Measurements from ENCODE around the gene PRR20G.

PRR20G gene

GRCh38 chr3:127329631-127330285 is 41.9 kb upstream of the PRR20G start:
- H3K9me3 ChIP-seq (ENCODE audit: insufficient read depth, low read length, severe bottlenecking): peaks cover 9% of the 10 kb centered on the region
- no peak for ATAC-seq (ENCODE audit: insufficient read depth, low read depth)
- TF ChIP-seq EZH2 (IDR thresholded peaks at IDR 0.05; ENCODE audit: borderline replicate concordance, low read depth, low read length, severe bottlenecking): no peak
- no peak for TF ChIP-seq CTCF (IDR thresholded peaks at IDR 0.05; ENCODE audit: borderline replicate concordance, extremely low read depth, low read length, poor library complexity, severe bottlenecking)

GRCh38 chr3:127328421-127328820 is 40.6 kb upstream of the PRR20G start:
- TF ChIP-seq CTCF (IDR thresholded peaks at IDR 0.05; ENCODE audit: borderline replicate concordance, extremely low read depth, low read length, poor library complexity, severe bottlenecking) (no peak), EZH2 (IDR thresholded peaks at IDR 0.05; ENCODE audit: borderline replicate concordance, low read depth, low read length, severe bottlenecking) (no peak)
- DNase-seq: no peak
- Histone ChIP-seq H3K9me3 (ENCODE audit: insufficient read depth, low read length, severe bottlenecking) (peaks cover 9% of the 10 kb centered on the region), H3K27me3 (ENCODE audit: insufficient read depth, low read length, poor library complexity) (no peaks in the 10 kb centered on the region), H3K4me2 (ENCODE audit: insufficient read depth, low read length) (no peak overlapping the region), H3K27ac (ENCODE audit: low read length) (no peak overlapping the region), H3K79me2 (ENCODE audit: insufficient read depth, low read length) (no peaks in the 10 kb centered on the region), H3K36me3 (ENCODE audit: insufficient read depth, low read length) (no peaks in the 10 kb centered on the region), H3K9ac (ENCODE audit: low read depth, low read length) (no peak overlapping the region), H2AFZ (ENCODE audit: low read depth, low read length) (no peak overlapping the region), H4K20me1 (ENCODE audit: insufficient read depth, low read length) (no peaks in the 10 kb centered on the region), H3K4me1 (ENCODE audit: insufficient read depth, low read length) (no peaks in the 10 kb centered on the region), H3K4me3 (ENCODE audit: low read depth in 1 of 2, low read length in 2 of 2) (no peak overlapping the region)
- no peak for ATAC-seq (ENCODE audit: insufficient read depth, low read depth)

More at GRCh38 chr3:127329631-127330285, 41.9 kb upstream of the PRR20G start:
- Histone ChIP-seq H2AFZ (ENCODE audit: low read depth, low read length) (no peak overlapping the region), H3K36me3 (ENCODE audit: insufficient read depth, low read length) (no peaks in the 10 kb centered on the region), H3K9ac (ENCODE audit: low read depth, low read length) (no peak overlapping the region), H3K4me2 (ENCODE audit: insufficient read depth, low read length) (no peak overlapping the region), H3K4me3 (ENCODE audit: low read depth in 1 of 2, low read length in 2 of 2) (no peak overlapping the region), H3K27ac (ENCODE audit: low read length) (no peak overlapping the region), H4K20me1 (ENCODE audit: insufficient read depth, low read length) (no peaks in the 10 kb centered on the region), H3K4me1 (ENCODE audit: insufficient read depth, low read length) (no peaks in the 10 kb centered on the region), H3K27me3 (ENCODE audit: insufficient read depth, low read length, poor library complexity) (no peaks in the 10 kb centered on the region), H3K79me2 (ENCODE audit: insufficient read depth, low read length) (no peaks in the 10 kb centered on the region)
- DNase-seq: no peak

GRCh38 chr3:127326341-127326740 is 38.5 kb upstream of the PRR20G start:
- ATAC-seq (ENCODE audit: insufficient read depth, low read depth): no peak
- no peaks in the 10 kb centered on the region for H4K20me1 ChIP-seq (ENCODE audit: insufficient read depth, low read length)
- H3K36me3 ChIP-seq (ENCODE audit: insufficient read depth, low read length): no peaks in the 10 kb centered on the region
- H3K4me2 ChIP-seq (ENCODE audit: insufficient read depth, low read length): no peak overlapping the region
- no peak overlapping the region for H3K9ac ChIP-seq (ENCODE audit: low read depth, low read length)
- DNase-seq: no peak
- TF ChIP-seq EZH2 (IDR thresholded peaks at IDR 0.05; ENCODE audit: borderline replicate concordance, low read depth, low read length, severe bottlenecking) (no peak), CTCF (IDR thresholded peaks at IDR 0.05; ENCODE audit: borderline replicate concordance, extremely low read depth, low read length, poor library complexity, severe bottlenecking) (no peak)
- H3K79me2 ChIP-seq (ENCODE audit: insufficient read depth, low read length): no peaks in the 10 kb centered on the region
- no peak overlapping the region for H3K4me3 ChIP-seq (ENCODE audit: low read depth in 1 of 2, low read length in 2 of 2)
- no peak overlapping the region for H2AFZ ChIP-seq (ENCODE audit: low read depth, low read length)
- no peak overlapping the region for H3K27ac ChIP-seq (ENCODE audit: low read length)
- H3K9me3 ChIP-seq (ENCODE audit: insufficient read depth, low read length, severe bottlenecking): peaks cover 6% of the 10 kb centered on the region
- H3K4me1 ChIP-seq (ENCODE audit: insufficient read depth, low read length): no peaks in the 10 kb centered on the region
- no peaks in the 10 kb centered on the region for H3K27me3 ChIP-seq (ENCODE audit: insufficient read depth, low read length, poor library complexity)
